ENCODE data around the gene ABCD3. TPM values are rescaled to one million over a fixed set of nuclear protein-coding genes. Genes with fewer than 3 reads are reported as not detected.

ABCD3 gene
- polyA plus RNA-seq, 2 of the 4 experiments (the other 2 are of a cell fraction): 31.3 to 44.8 TPM

DNA sequence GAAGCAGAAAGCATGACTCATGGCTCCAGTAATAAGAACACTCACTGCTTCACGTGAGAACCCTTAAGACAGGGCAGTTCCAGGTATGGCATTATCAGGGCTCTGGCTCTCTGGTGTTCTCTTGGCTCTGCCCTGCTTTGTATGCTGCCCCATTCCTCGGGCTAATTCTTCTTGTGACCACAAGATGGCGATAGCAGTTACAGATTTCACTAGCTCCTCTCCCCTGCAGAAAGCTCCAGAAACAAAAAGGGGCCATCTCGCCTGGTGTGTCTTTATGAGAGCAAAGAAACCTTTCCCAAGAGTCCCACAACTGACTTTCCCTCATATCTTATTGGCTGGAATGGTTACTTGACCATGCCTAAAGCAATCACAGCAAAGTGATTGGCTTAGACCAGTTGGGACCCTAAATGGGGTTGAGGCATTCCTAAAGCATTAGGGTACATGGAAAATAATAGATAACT lies 63.3 kb downstream of the ABCD3 start:
- H3K27ac ChIP-seq: no peak overlapping the region
- ChIA-PET CTCF (interaction anchor here (0.6 to 8.8 kb wide), 19 partner anchors 10 to 560 kb away, joined by 3 to 80 read pairs (median 4); partner anchors contain the start of gene F3), POLR2A (no interaction called here)
- no peaks in the 10 kb centered on the region for H3K9me3 ChIP-seq
- no peak overlapping the region for H3K4me2 ChIP-seq
- no peak overlapping the region for H3K4me3 ChIP-seq
- no peaks in the 10 kb centered on the region for H3K4me1 ChIP-seq
- ATAC-seq (peak; percentile 89 to 96), FAIRE-seq (no peak), DNase-seq (ENCODE audit: low read depth in 1 of 2, low spot score in 1 of 2) (peak; percentile 37 to 66)
- WGBS (ENCODE audit: missing lambda C conversion rate): 2% methylated on average over 4 of the region's 4 CpGs
- TF ChIP-seq, protein P1, sequence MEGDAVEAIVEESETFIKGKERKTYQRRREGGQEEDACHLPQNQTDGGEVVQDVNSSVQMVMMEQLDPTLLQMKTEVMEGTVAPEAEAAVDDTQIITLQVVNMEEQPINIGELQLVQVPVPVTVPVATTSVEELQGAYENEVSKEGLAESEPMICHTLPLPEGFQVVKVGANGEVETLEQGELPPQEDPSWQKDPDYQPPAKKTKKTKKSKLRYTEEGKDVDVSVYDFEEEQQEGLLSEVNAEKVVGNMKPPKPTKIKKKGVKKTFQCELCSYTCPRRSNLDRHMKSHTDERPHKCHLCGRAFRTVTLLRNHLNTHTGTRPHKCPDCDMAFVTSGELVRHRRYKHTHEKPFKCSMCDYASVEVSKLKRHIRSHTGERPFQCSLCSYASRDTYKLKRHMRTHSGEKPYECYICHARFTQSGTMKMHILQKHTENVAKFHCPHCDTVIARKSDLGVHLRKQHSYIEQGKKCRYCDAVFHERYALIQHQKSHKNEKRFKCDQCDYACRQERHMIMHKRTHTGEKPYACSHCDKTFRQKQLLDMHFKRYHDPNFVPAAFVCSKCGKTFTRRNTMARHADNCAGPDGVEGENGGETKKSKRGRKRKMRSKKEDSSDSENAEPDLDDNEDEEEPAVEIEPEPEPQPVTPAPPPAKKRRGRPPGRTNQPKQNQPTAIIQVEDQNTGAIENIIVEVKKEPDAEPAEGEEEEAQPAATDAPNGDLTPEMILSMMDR (IDR thresholded peaks at IDR 0.05): peak; percentile 67
- TF ChIP-seq RAD21 (conservative IDR thresholded peaks at IDR 0.05 in 1 of 2, IDR thresholded peaks at IDR 0.05 in 1 of 2) (peak; percentile 56 to 62), CEBPB (IDR thresholded peaks at IDR 0.05) (no peak), SMC3 (IDR thresholded peaks at IDR 0.05) (peak; percentile 64), CBX8 (IDR thresholded peaks at IDR 0.05) (no peak), ZNF302 (CRISPR knock-in tag; IDR thresholded peaks at IDR 0.05) (no peak)

DNA sequence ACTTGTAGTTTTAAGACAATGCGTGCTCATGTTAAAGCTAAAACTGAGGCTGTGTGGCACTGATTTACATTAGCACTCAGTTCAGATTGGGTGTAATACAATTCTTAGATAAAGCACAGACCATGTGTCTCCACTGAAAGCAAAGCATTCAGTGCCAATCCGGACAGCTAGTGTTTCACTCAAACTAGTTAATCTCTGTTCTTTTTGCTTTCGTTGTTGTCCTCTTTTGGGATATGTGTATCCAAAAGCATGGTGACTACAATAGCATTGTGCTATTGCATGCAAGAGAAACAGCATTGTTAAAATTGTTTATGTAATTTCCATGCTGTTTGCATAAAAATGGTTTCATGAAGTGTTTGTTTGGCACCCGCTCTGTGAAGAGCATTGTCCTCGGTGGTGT lies 68.8 kb downstream of the ABCD3 start:
- no peak for FAIRE-seq
- no peak for ATAC-seq
- H3K4me3 ChIP-seq: no peak overlapping the region
- ChIA-PET CTCF (interaction anchor here (0.5 to 8.8 kb wide), 3 partner anchors 199 to 319 kb away, joined by 3 to 80 read pairs (median 4); no protein-coding TSS in a partner anchor), POLR2A (no interaction called here)
- WGBS (ENCODE audit: missing lambda C conversion rate): 88% methylated on average over 5 of the region's 5 CpGs
- H3K9me3 ChIP-seq: no peaks in the 10 kb centered on the region
- TF ChIP-seq EP300 (IDR thresholded peaks at IDR 0.05) (no peak), KDM5A (IDR thresholded peaks at IDR 0.05) (no peak), MAZ (IDR thresholded peaks at IDR 0.05; ENCODE audit: borderline replicate concordance, low read depth, low read length) (no peak), NPAS2 (CRISPR knock-in tag; IDR thresholded peaks at IDR 0.05; ENCODE audit: borderline replicate concordance) (no peak), BHLHE40 (IDR thresholded peaks at IDR 0.05; ENCODE audit: low read depth, low read length) (no peak), CHD4 (IDR thresholded peaks at IDR 0.05; ENCODE audit: borderline replicate concordance) (no peak)
- TF ChIP-seq, protein P2, sequence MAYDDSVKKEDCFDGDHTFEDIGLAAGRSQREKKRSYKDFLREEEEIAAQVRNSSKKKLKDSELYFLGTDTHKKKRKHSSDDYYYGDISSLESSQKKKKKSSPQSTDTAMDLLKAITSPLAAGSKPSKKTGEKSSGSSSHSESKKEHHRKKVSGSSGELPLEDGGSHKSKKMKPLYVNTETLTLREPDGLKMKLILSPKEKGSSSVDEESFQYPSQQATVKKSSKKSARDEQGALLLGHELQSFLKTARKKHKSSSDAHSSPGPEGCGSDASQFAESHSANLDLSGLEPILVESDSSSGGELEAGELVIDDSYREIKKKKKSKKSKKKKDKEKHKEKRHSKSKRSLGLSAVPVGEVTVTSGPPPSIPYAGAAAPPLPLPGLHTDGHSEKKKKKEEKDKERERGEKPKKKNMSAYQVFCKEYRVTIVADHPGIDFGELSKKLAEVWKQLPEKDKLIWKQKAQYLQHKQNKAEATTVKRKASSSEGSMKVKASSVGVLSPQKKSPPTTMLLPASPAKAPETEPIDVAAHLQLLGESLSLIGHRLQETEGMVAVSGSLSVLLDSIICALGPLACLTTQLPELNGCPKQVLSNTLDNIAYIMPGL (CRISPR knock-in tag; IDR thresholded peaks at IDR 0.05; ENCODE audit: borderline replicate concordance): no peak
- no peak overlapping the region for H3K27ac ChIP-seq
- no peaks in the 10 kb centered on the region for H3K4me1 ChIP-seq
- no peak overlapping the region for H3K4me2 ChIP-seq
- no peak for DNase-seq (ENCODE audit: low read depth in 1 of 2, low spot score in 1 of 2)

DNA sequence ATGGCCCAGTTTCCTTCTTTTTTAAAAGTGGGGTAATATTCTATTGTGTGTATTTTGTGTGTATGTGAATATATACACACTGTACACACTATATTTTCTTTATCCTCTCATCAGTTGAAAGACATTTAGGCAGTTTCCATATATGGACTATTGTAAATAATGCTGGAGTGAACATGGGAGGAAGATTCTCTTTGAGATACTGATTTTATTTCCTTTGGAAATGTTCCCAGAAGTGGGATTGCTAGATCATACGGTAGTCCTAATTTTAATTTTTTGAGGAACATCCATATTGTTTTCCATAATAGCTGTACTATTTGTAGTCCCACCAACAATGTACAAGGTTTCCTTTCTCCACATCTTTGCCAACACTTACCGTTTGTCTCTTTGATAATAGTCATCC lies 72.4 kb downstream of the ABCD3 start:
- TF ChIP-seq MAFK (IDR thresholded peaks at IDR 0.05; ENCODE audit: partially characterized antibody): no peak
- no peak for TF ChIP-seq EHF (CRISPR knock-in tag; IDR thresholded peaks at IDR 0.05)
- no peak for TF ChIP-seq HOXB13 (CRISPR knock-in tag; IDR thresholded peaks at IDR 0.05; ENCODE audit: low read depth)
- WGBS (ENCODE audit: missing lambda C conversion rate): 93% methylated on average over 2 of the region's 2 CpGs
- DNase-seq (ENCODE audit: low read depth in 1 of 2, low spot score in 1 of 2) (no peak), ATAC-seq (no peak), FAIRE-seq (no peak)
- no peak overlapping the region for H3K27ac ChIP-seq
- no peak overlapping the region for H3K4me2 ChIP-seq
- no peaks in the 10 kb centered on the region for H3K4me1 ChIP-seq
- H3K4me3 ChIP-seq: no peak overlapping the region
- ChIA-PET CTCF (no interaction called here), POLR2A (no interaction called here)
- no peaks in the 10 kb centered on the region for H3K9me3 ChIP-seq

Data from A549 (cell line).